SU-DHL-6 (cell line): ENCODE results near the gene ZNF469.

Experiments used
- H2AFZ ChIP-seq: fragments of 200-600 bp; sonication (generic); 2 replicates; pipeline ENCODE4 v1.6.1; 2014; ENCODE audit warnings: low read depth, mild to moderate bottlenecking, moderate library complexity, mixed read lengths, antibody characterized with exemption, low read length; ENCODE audit not compliant: severe bottlenecking
- H3F3A ChIP-seq: fragments of 200-600 bp; shearing (Covaris generic); 2 replicates; pipeline ENCODE4 v1.6.0; 2016; ENCODE audit warnings: antibody characterized with exemption, mild to moderate bottlenecking; ENCODE audit not compliant: insufficient read depth
- H3K27ac ChIP-seq: fragments of 200-600 bp; sonication (generic); 2 replicates; pipeline ENCODE4 v1.5.1; 2016; ENCODE audit warnings: low read depth, mild to moderate bottlenecking, low read length, moderate library complexity, mixed read lengths
- H3K27me3 ChIP-seq: fragments of 200-600 bp; sonication (generic), shearing (Covaris generic); 2 replicates; pipeline ENCODE4 v1.6.0; 2014; ENCODE audit warnings: mild to moderate bottlenecking, low read length
- H3K36me3 ChIP-seq: fragments of 200-600 bp; sonication (generic); 2 replicates; pipeline ENCODE4 v1.6.1; 2014; ENCODE audit warnings: mild to moderate bottlenecking, low read length, mixed read lengths
- H3K4me2 ChIP-seq: fragments of 300-600, 200-600 bp; shearing (Covaris generic), sonication (generic); 2 replicates; pipeline ENCODE4 v1.6.0; 2014; ENCODE audit warnings: low read length, low read depth, mild to moderate bottlenecking; ENCODE audit not compliant: poor library complexity, severe bottlenecking
- H3K4me3 ChIP-seq: fragments of 200-600 bp; sonication (generic); 2 replicates; pipeline ENCODE4 v1.5.1; 2014; ENCODE audit warnings: antibody characterized with exemption, low read length, mild to moderate bottlenecking, mixed read lengths; ENCODE audit not compliant: insufficient read depth, poor library complexity, severe bottlenecking
- H3K79me2 ChIP-seq: fragments of 200-600 bp; sonication (generic); 2 replicates; pipeline ENCODE4 v1.6.1; 2014; ENCODE audit warnings: mild to moderate bottlenecking, low read length, moderate library complexity; ENCODE audit not compliant: insufficient read depth
- H3K9ac ChIP-seq: fragments of 200-600 bp; sonication (generic); 2 replicates; pipeline ENCODE4 v1.7.0; 2014; ENCODE audit warnings: mild to moderate bottlenecking, low read length
- H3K9me2 ChIP-seq: fragments of 200-600 bp; sonication (generic); replicated peaks from 2 replicates; pipeline ENCODE4 v1.6.1; 2014; ENCODE audit warnings: low read length; ENCODE audit not compliant: insufficient read depth
- H3K9me3 ChIP-seq: fragments of 200-600 bp; sonication (generic); 2 replicates; pipeline ENCODE4 v1.6.1; 2014; ENCODE audit warnings: low read length, mixed read lengths; ENCODE audit not compliant: insufficient read depth
- H4K20me1 ChIP-seq: fragments of 200-600 bp; sonication (generic); 2 replicates; pipeline ENCODE4 v1.6.1; 2014; ENCODE audit warnings: low read depth, mild to moderate bottlenecking, antibody characterized with exemption, low read length, moderate library complexity, mixed read lengths
- EZH2phosphoT487 ChIP-seq: fragments of 200-600 bp; sonication (generic), shearing (Covaris generic); conservative IDR thresholded peaks from 2 replicates; pipeline ENCODE4 v1.6.1; 2018; ENCODE audit warnings: mild to moderate bottlenecking, antibody characterized with exemption, low read length, moderate library complexity, mixed read lengths
- TF ChIP-seq, protein P1 (sequence below): fragments of 200-600 bp; sonication (generic); IDR thresholded peaks from one replicate; pipeline ENCODE4 v1.5.1; 2017; ENCODE audit warnings: antibody characterized with exemption, mild to moderate bottlenecking, low read length, moderate library complexity; ENCODE audit not compliant: insufficient read depth, poor library complexity, severe bottlenecking

ZNF469 gene

GRCh38 chr16:88355389-88356123, 27.2 kb upstream of the ZNF469 start:
- Histone ChIP-seq H3K9me3 (no peaks in the 10 kb centered on the region), H3K4me3 (no peak overlapping the region), H2AFZ (no peak overlapping the region), H3K36me3 (no peaks in the 10 kb centered on the region), H3K79me2 (no peaks in the 10 kb centered on the region), H4K20me1 (no peaks in the 10 kb centered on the region), H3K4me2 (no peak overlapping the region), H3K27ac (no peak overlapping the region), H3K9ac (no peak overlapping the region), H3K27me3 (no peaks in the 10 kb centered on the region), H3F3A (no peaks in the 10 kb centered on the region), H3K9me2 (no peaks in the 10 kb centered on the region)
- TF ChIP-seq EZH2phosphoT487, result no peak
- TF ChIP-seq, protein P1, sequence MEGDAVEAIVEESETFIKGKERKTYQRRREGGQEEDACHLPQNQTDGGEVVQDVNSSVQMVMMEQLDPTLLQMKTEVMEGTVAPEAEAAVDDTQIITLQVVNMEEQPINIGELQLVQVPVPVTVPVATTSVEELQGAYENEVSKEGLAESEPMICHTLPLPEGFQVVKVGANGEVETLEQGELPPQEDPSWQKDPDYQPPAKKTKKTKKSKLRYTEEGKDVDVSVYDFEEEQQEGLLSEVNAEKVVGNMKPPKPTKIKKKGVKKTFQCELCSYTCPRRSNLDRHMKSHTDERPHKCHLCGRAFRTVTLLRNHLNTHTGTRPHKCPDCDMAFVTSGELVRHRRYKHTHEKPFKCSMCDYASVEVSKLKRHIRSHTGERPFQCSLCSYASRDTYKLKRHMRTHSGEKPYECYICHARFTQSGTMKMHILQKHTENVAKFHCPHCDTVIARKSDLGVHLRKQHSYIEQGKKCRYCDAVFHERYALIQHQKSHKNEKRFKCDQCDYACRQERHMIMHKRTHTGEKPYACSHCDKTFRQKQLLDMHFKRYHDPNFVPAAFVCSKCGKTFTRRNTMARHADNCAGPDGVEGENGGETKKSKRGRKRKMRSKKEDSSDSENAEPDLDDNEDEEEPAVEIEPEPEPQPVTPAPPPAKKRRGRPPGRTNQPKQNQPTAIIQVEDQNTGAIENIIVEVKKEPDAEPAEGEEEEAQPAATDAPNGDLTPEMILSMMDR, result no peak

DNA sequence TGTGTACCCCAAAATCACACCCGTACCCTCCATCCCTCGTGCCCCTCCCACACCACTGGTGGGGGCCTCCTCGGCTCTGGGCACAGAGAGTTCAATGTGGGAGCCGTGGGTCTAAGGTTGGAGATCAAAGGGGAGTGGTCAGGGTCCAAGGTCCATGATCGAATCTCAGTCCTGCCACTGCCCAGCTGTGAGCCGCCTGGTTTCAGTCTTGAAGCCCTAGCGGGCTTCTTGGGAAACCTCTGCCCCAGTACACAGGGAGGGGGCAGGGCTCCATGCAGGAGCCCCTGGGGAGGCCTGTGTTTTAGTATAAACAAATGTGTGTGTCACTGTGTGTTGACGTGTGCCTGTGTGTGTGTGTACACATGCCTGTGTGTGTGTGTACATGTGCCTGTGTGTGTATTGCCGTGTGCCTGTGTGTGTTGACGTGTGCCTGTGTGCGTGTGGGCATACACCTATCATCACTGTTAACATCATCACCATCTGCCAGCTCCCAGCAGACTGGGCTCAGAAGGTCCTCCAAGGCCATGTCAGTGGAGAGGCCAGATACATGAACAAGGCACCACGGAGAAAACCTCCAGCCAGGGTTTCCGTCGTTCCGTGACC, 26.5 kb upstream of the ZNF469 start:
- H3K4me3 ChIP-seq, result no peak overlapping the region
- H3K9ac ChIP-seq, result no peak overlapping the region
- H3K9me3 ChIP-seq, result no peaks in the 10 kb centered on the region
- H3K79me2 ChIP-seq, result no peaks in the 10 kb centered on the region
- no peak overlapping the region for H3K4me2 ChIP-seq
- H3F3A ChIP-seq, result no peaks in the 10 kb centered on the region
- TF ChIP-seq EZH2phosphoT487, result no peak
- TF ChIP-seq, protein P1, result no peak
- no peak overlapping the region for H3K27ac ChIP-seq
- H2AFZ ChIP-seq, result no peak overlapping the region
- no peaks in the 10 kb centered on the region for H3K27me3 ChIP-seq
- H3K9me2 ChIP-seq, result no peaks in the 10 kb centered on the region
- no peaks in the 10 kb centered on the region for H4K20me1 ChIP-seq
- H3K36me3 ChIP-seq, result no peaks in the 10 kb centered on the region

DNA sequence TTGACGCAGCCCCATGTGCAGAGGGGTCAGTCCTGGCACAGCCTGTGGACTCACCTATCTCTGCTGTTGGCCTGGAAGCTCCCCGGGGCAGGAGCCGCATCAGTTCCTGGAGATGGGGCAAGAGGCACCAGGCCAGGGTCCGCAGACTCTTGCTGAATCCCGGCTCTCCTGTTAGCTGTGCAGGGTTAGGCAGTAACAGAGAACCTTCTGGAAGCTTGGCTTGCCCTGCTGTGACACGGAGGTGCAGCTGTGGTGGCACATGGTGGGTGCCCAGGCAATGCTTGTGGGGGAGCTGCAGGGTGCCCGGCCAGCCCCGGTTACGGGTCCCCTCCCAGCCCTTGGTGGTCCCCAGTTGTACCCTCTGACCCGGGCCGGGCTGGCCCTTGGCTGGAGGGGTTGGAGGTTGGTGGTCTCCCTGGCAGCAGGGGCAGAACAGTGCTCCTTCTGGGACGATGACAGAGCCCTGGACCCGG, 26.0 kb upstream of the ZNF469 start:
- Histone ChIP-seq H4K20me1 (no peaks in the 10 kb centered on the region), H3K9me3 (no peaks in the 10 kb centered on the region), H3K9me2 (no peaks in the 10 kb centered on the region), H3K36me3 (no peaks in the 10 kb centered on the region), H3K27me3 (no peaks in the 10 kb centered on the region), H3K79me2 (no peaks in the 10 kb centered on the region), H3K4me2 (no peak overlapping the region), H3F3A (no peaks in the 10 kb centered on the region), H3K9ac (no peak overlapping the region), H3K4me3 (no peak overlapping the region), H2AFZ (no peak overlapping the region), H3K27ac (no peak overlapping the region)
- TF ChIP-seq, protein P1, result no peak
- TF ChIP-seq EZH2phosphoT487, result no peak
